H1 (cell line): ENCODE data around the gene SHLD2. TPM values are rescaled to one million over a fixed set of nuclear protein-coding genes. Genes with fewer than 3 reads are reported as not detected.

Experiments
- CTCF ChIA-PET: fragments of 300-600 bp; sonication (Branson Sonifier 250); formaldehyde crosslinking; loops from one replicate; lab custom pipeline; 2021; ENCODE audit not compliant: partially characterized antibody; lab: Charles Lee
- POLR2A ChIA-PET: fragments of 300-600 bp; sonication (Branson Sonifier 250); formaldehyde crosslinking; loops from one replicate; lab custom pipeline; 2021; ENCODE audit warnings: inconsistent platforms; ENCODE audit not compliant: partially characterized antibody; lab: Charles Lee
- DNase-seq, 2 experiments: peaks; one replicate each; pipeline versions ENCODE4 v3.0.0 to v3.0.0-alpha.2; 2010 to 2022; ENCODE audit warnings: low spot score in 2 of 2, low read depth in 1 of 2, mixed read lengths in 1 of 2
- FAIRE-seq: peaks from 2 replicates; lab custom pipeline; 2011; peaks lifted over from hg19 to GRCh38; lab: Jason Lieb, UNC
- H2AFZ ChIP-seq: 2 replicates; pipeline ENCODE4 v1.8.1; 2012; ENCODE audit warnings: low read length, inconsistent platforms
- H2AK5ac ChIP-seq: 2 replicates; pipeline ENCODE4 v1.6.1; 2013; ENCODE audit warnings: low read depth, low read length
- H2BK120ac ChIP-seq: replicated peaks from 2 replicates; pipeline ENCODE3; 2013; ENCODE audit warnings: low read depth, low read length, inconsistent platforms
- H2BK12ac ChIP-seq: 2 replicates; pipeline ENCODE4 v1.6.1; 2013; ENCODE audit warnings: low read depth, low read length
- H2BK15ac ChIP-seq: 2 replicates; pipeline ENCODE4 v1.6.1; 2013; ENCODE audit warnings: low read length
- H2BK20ac ChIP-seq: 2 replicates; pipeline ENCODE4 v1.6.1; 2013; ENCODE audit warnings: low read length
- H2BK5ac ChIP-seq: 2 replicates; pipeline ENCODE4 v1.6.1; 2013; ENCODE audit warnings: low read depth, low read length
- H3K14ac ChIP-seq: 2 replicates; pipeline ENCODE4 v1.6.1; 2013; ENCODE audit warnings: inconsistent platforms; ENCODE audit not compliant: insufficient read length
- H3K18ac ChIP-seq: 2 replicates; pipeline ENCODE4 v1.6.1; 2013; ENCODE audit warnings: low read length; ENCODE audit errors: extremely low read depth
- H3K23ac ChIP-seq: 2 replicates; pipeline ENCODE4 v1.6.1; 2013; ENCODE audit warnings: inconsistent platforms; ENCODE audit not compliant: insufficient read length
- H3K23me2 ChIP-seq: 2 replicates; pipeline ENCODE4 v1.6.1; 2013; ENCODE audit warnings: low read depth, low read length
- H3K27ac ChIP-seq: 2 replicates; pipeline ENCODE4 v1.6.1; 2011; ENCODE audit warnings: low read depth, low read length, inconsistent platforms
- H3K27me3 ChIP-seq, 4 experiments: replicated peaks in 1 of 4; 1 replicate in 1 of 4; 2 replicates in 3 of 4; pipeline versions ENCODE4 v1.6.1 to v1.8.1; 2011 to 2013; ENCODE audit warnings: low read length in 3 of 4, mild to moderate bottlenecking in 3 of 4, inconsistent platforms in 2 of 4, mixed read lengths in 2 of 4, moderate library complexity in 1 of 4; ENCODE audit not compliant: control insufficient read depth in 3 of 4, insufficient read depth in 3 of 4; ENCODE audit errors: extremely low read depth in 1 of 4
- H3K36me3 ChIP-seq, 4 experiments: 2 replicates each; pipeline versions ENCODE4 v1.6.1 to v1.8.1; 2011 to 2013; ENCODE audit warnings: mild to moderate bottlenecking in 4 of 4, low read length in 3 of 4, moderate library complexity in 2 of 4, control low read depth in 1 of 4, inconsistent platforms in 1 of 4; ENCODE audit not compliant: insufficient read depth in 4 of 4, control insufficient read depth in 2 of 4
- H3K4ac ChIP-seq: replicated peaks from 2 replicates; pipeline ENCODE3; 2013; ENCODE audit warnings: low read length, low read depth, mixed read lengths, inconsistent platforms; ENCODE audit not compliant: insufficient read length
- H3K4me1 ChIP-seq, 4 experiments: replicated peaks in 1 of 4; 1 replicate in 1 of 4; 2 replicates in 3 of 4; pipeline versions ENCODE4 v1.6.1 to v1.8.1; 2011 to 2013; ENCODE audit warnings: low read length in 3 of 4, inconsistent platforms in 2 of 4, mixed read lengths in 1 of 4; ENCODE audit not compliant: insufficient read depth in 4 of 4, control insufficient read depth in 3 of 4
- H3K4me2 ChIP-seq, 2 experiments: 2 replicates each; pipeline versions ENCODE4 v1.6.1 to v1.8.1; 2011 to 2013; ENCODE audit warnings: low read depth in 2 of 2, low read length in 2 of 2, control low read depth in 1 of 2, inconsistent platforms in 1 of 2, mild to moderate bottlenecking in 1 of 2; ENCODE audit not compliant: insufficient read depth in 1 of 2
- H3K4me3 ChIP-seq, 4 experiments: fragments of 200-600, 300-600 bp in 1 of 4; sonication (generic), shearing (Covaris generic), sonication (Bioruptor Twin) in 1 of 4; 2 replicates each; pipeline versions ENCODE4 v1.5.1 to v1.8.1; 2011 to 2016; ENCODE audit warnings: low read length in 4 of 4, low read depth in 3 of 4, control low read depth in 2 of 4, inconsistent platforms in 2 of 4, mild to moderate bottlenecking in 2 of 4, mixed read lengths in 1 of 4, moderate library complexity in 1 of 4; ENCODE audit not compliant: insufficient read depth in 2 of 4; ENCODE audit errors: extremely low read depth in 1 of 4
- H3K56ac ChIP-seq: replicated peaks from 2 replicates; pipeline ENCODE3; 2013; ENCODE audit warnings: low read depth, mild to moderate bottlenecking, mixed read lengths, low read length, inconsistent platforms; ENCODE audit not compliant: insufficient read length
- H3K79me1 ChIP-seq: 2 replicates; pipeline ENCODE4 v1.6.1; 2013; ENCODE audit warnings: low read depth, low read length, control low read depth
- H3K79me2 ChIP-seq, 2 experiments: 2 replicates each; pipeline versions ENCODE4 v1.6.1 to v1.8.1; 2012 to 2013; ENCODE audit warnings: low read length in 2 of 2, mild to moderate bottlenecking in 2 of 2, inconsistent platforms in 1 of 2; ENCODE audit not compliant: insufficient read depth in 2 of 2, control insufficient read depth in 1 of 2
- H3K9ac ChIP-seq, 4 experiments: replicated peaks in 1 of 4; 1 replicate in 1 of 4; 2 replicates in 3 of 4; pipeline versions ENCODE4 v1.6.1 to v1.8.1; 2011 to 2013; ENCODE audit warnings: low read depth in 3 of 4, low read length in 3 of 4, control low read depth in 2 of 4, mild to moderate bottlenecking in 2 of 4, moderate library complexity in 2 of 4, inconsistent platforms in 1 of 4; ENCODE audit errors: extremely low read depth in 1 of 4
- H3K9me3 ChIP-seq, 2 experiments: 2 replicates each; pipeline versions ENCODE4 v1.6.1 to v1.8.1; 2012 to 2013; ENCODE audit warnings: mild to moderate bottlenecking in 2 of 2, moderate library complexity in 2 of 2, control low read depth in 1 of 2, inconsistent platforms in 1 of 2, low read depth in 1 of 2, low read length in 1 of 2, mixed read lengths in 1 of 2; ENCODE audit not compliant: insufficient read depth in 2 of 2
- H4K20me1 ChIP-seq, 2 experiments: replicated peaks in 1 of 2; 2 replicates each; pipeline versions ENCODE3 to v1.8.1; 2011 to 2013; ENCODE audit warnings: inconsistent platforms in 2 of 2, low read length in 2 of 2, mild to moderate bottlenecking in 1 of 2; ENCODE audit not compliant: insufficient read depth in 2 of 2, control insufficient read depth in 1 of 2
- H4K5ac ChIP-seq: 2 replicates; pipeline ENCODE4 v1.6.1; 2013; ENCODE audit warnings: low read length, low read depth, mixed read lengths, inconsistent platforms; ENCODE audit not compliant: insufficient read length
- H4K8ac ChIP-seq: 2 replicates; pipeline ENCODE4 v1.8.0; 2013; ENCODE audit warnings: mild to moderate bottlenecking, moderate library complexity, low read length, inconsistent platforms; ENCODE audit not compliant: insufficient read depth; ENCODE audit errors: extremely low read depth
- H4K91ac ChIP-seq: replicated peaks from 2 replicates; pipeline ENCODE3; 2013; ENCODE audit warnings: low read length, mixed read lengths, inconsistent platforms; ENCODE audit not compliant: insufficient read length
- EGR1 ChIP-seq: IDR thresholded peaks from 2 replicates; pipeline ENCODE4 v1.6.1; 2011; ENCODE audit warnings: low read depth, low read length, borderline replicate concordance
- EZH2 ChIP-seq: fragments of 200-600 bp; sonication (generic); IDR thresholded peaks from 2 replicates; pipeline ENCODE4 v1.7.1; 2012; ENCODE audit warnings: low read depth, mild to moderate bottlenecking, moderate library complexity, low read length, inconsistent platforms; ENCODE audit not compliant: severe bottlenecking
- JUND ChIP-seq: IDR thresholded peaks from 2 replicates; pipeline ENCODE4 v1.6.1; 2011; ENCODE audit warnings: mild to moderate bottlenecking, improper control_type of control experiment, low read length
- SP4 ChIP-seq: IDR thresholded peaks from 2 replicates; pipeline ENCODE4 v1.6.1; 2012; ENCODE audit warnings: low read length, inconsistent platforms
- WGBS, 2 experiments: shearing (Covaris generic) in 1 of 2; methylation state at CpG; one replicate each; pipeline versions ENCODE4 v1.1.6 to v1.1.7; 2013 to 2015; ENCODE audit warnings: low lambda C conversion rate in 2 of 2, mixed read lengths in 2 of 2, inconsistent platforms in 1 of 2, low coverage in 1 of 2, missing lambda C conversion rate in 1 of 2; ENCODE audit not compliant: insufficient replicate concordance in 2 of 2, insufficient coverage in 1 of 2, insufficient read length in 1 of 2; ENCODE audit errors: extremely low coverage in 1 of 2, missing lambda C conversion rate in 1 of 2; 5-methylcytosine and 5-hydroxymethylcytosine counted together
- polyA plus RNA-seq, 7 experiments: library from polyadenylated mRNA; depleted of rRNA in 3 of 7; stranded (reverse) in 5 of 7; unstranded in 2 of 7; fragments of >200 nt in 5 of 7; fragments of 200-250 nt in 2 of 7; gene quantifications; 1 replicate in 5 of 7; 2 replicates in 1 of 7; 4 replicates in 1 of 7; pipeline versions ENCODE4 v1.2.1 to v1.2.3, GENCODE V29; 2011 to 2013; ENCODE audit warnings: missing spikeins in 2 of 7, mixed read lengths in 2 of 7
- total RNA-seq: library from RNA; stranded (reverse); fragmentation: NEBNext Ultra II Directional; extraction: Animal tissue kit (Norgen Biotek cat#: 25700); gene quantifications from 2 replicates; pipeline ENCODE4 v1.2.1, GENCODE V29; 2021
- TF ChIP-seq, protein P1 (sequence below): IDR thresholded peaks from 2 replicates; pipeline ENCODE4 v1.6.1; 2012; ENCODE audit warnings: low read length, inconsistent platforms

Gene SHLD2
- total and polyA plus RNA-seq, 2 of the 8 experiments (the other 6 are each of a cell fraction or from before 2014, with no cell fraction given), result 7.9 to 32.4 TPM

DNA sequence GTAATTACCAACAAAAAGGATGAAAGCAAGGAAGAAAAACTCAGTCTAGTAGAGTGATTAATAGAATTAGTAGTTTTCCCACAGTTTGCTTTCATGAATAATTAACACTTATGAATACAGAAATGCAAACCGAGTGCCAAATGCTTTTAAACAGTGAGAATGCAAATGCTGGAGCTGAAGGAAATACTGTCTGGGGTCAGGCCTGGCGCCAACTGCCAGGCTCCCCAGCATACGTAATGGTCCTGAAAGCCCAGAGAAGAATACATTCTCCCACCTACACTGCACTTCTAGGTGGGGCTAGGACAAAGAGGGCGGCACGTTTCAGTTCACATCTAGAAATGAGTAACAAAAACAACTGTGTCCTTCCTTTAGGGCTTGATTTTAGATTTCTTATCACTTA, 30.4 kb upstream of the SHLD2 start:
- no peaks in the 10 kb centered on the region for H3K79me2 ChIP-seq
- POLR2A ChIA-PET, result no interaction called here
- no peak overlapping the region for H2BK15ac ChIP-seq
- H3K4me1 ChIP-seq, result no peaks in the 10 kb centered on the region
- no peak overlapping the region for H3K14ac ChIP-seq
- H3K23me2 ChIP-seq, result no peaks in the 10 kb centered on the region
- no peak overlapping the region for H2BK20ac ChIP-seq
- no peak overlapping the region for H3K9ac ChIP-seq
- H3K36me3 ChIP-seq, result peaks cover 5 to 49% (median 25%) of the 10 kb centered on the region in 4 experiments; a peak in 7 of 8 replicates
- H4K8ac ChIP-seq, result no peak overlapping the region
- 87% methylated on average over 5 of the region's 5 CpGs; no CpG with 5 or more reads in 1 of the 2 experiments for WGBS, 2 experiments
- H4K91ac ChIP-seq, result no peak overlapping the region
- H2BK120ac ChIP-seq, result no peak overlapping the region
- H2AFZ ChIP-seq, result no peak overlapping the region
- CTCF ChIA-PET, result interaction anchor here (0.6 kb wide), 2 partner anchors 32 to 229 kb away, joined by 3 read pairs; no protein-coding TSS in a partner anchor
- no peak overlapping the region for H3K56ac ChIP-seq
- no peaks in the 10 kb centered on the region for H3K27me3 ChIP-seq
- H3K9me3 ChIP-seq, result no peaks in the 10 kb centered on the region
- no peak overlapping the region for H3K4me2 ChIP-seq
- H3K18ac ChIP-seq, result no peak overlapping the region
- no peak overlapping the region for H2BK12ac ChIP-seq
- H3K27ac ChIP-seq, result no peak overlapping the region
- no peaks in the 10 kb centered on the region for H4K20me1 ChIP-seq
- H3K79me1 ChIP-seq, result no peaks in the 10 kb centered on the region
- no peak overlapping the region for H3K4me3 ChIP-seq
- no peak overlapping the region for H2AK5ac ChIP-seq
- no peak overlapping the region for H4K5ac ChIP-seq
- no peak overlapping the region for H3K23ac ChIP-seq
- no peak overlapping the region for H3K4ac ChIP-seq
- FAIRE-seq (no peak), DNase-seq (no peak)
- no peak overlapping the region for H2BK5ac ChIP-seq
- no peak for TF ChIP-seq JUND
- TF ChIP-seq EGR1, result no peak
- TF ChIP-seq SP4, result no peak
- TF ChIP-seq, protein P1, sequence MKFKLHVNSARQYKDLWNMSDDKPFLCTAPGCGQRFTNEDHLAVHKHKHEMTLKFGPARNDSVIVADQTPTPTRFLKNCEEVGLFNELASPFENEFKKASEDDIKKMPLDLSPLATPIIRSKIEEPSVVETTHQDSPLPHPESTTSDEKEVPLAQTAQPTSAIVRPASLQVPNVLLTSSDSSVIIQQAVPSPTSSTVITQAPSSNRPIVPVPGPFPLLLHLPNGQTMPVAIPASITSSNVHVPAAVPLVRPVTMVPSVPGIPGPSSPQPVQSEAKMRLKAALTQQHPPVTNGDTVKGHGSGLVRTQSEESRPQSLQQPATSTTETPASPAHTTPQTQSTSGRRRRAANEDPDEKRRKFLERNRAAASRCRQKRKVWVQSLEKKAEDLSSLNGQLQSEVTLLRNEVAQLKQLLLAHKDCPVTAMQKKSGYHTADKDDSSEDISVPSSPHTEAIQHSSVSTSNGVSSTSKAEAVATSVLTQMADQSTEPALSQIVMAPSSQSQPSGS, result no peak
- no peak for TF ChIP-seq EZH2
